SU-DHL-6 (cell line): ENCODE measurements around the gene NCOA3.
"Not testable (repeated sequence)": the region's sequence is repeated elsewhere in the genome, so short reads cannot be mapped to it uniquely, and the experiment has no call there.

ENCODE experiments used
- H2AFZ ChIP-seq: fragments of 200-600 bp; sonication (generic); 2 replicates; pipeline ENCODE4 v1.6.1; 2014; ENCODE audit warnings: low read depth, mild to moderate bottlenecking, moderate library complexity, mixed read lengths, antibody characterized with exemption, low read length; ENCODE audit not compliant: severe bottlenecking
- H3F3A ChIP-seq: fragments of 200-600 bp; shearing (Covaris generic); 2 replicates; pipeline ENCODE4 v1.6.0; 2016; ENCODE audit warnings: antibody characterized with exemption, mild to moderate bottlenecking; ENCODE audit not compliant: insufficient read depth
- H3K27ac ChIP-seq: fragments of 200-600 bp; sonication (generic); 2 replicates; pipeline ENCODE4 v1.5.1; 2016; ENCODE audit warnings: low read depth, mild to moderate bottlenecking, low read length, moderate library complexity, mixed read lengths
- H3K27me3 ChIP-seq: fragments of 200-600 bp; sonication (generic), shearing (Covaris generic); 2 replicates; pipeline ENCODE4 v1.6.0; 2014; ENCODE audit warnings: mild to moderate bottlenecking, low read length
- H3K36me3 ChIP-seq: fragments of 200-600 bp; sonication (generic); 2 replicates; pipeline ENCODE4 v1.6.1; 2014; ENCODE audit warnings: mild to moderate bottlenecking, low read length, mixed read lengths
- H3K4me2 ChIP-seq: fragments of 300-600, 200-600 bp; shearing (Covaris generic), sonication (generic); 2 replicates; pipeline ENCODE4 v1.6.0; 2014; ENCODE audit warnings: low read length, low read depth, mild to moderate bottlenecking; ENCODE audit not compliant: poor library complexity, severe bottlenecking
- H3K4me3 ChIP-seq: fragments of 200-600 bp; sonication (generic); 2 replicates; pipeline ENCODE4 v1.5.1; 2014; ENCODE audit warnings: antibody characterized with exemption, low read length, mild to moderate bottlenecking, mixed read lengths; ENCODE audit not compliant: insufficient read depth, poor library complexity, severe bottlenecking
- H3K79me2 ChIP-seq: fragments of 200-600 bp; sonication (generic); 2 replicates; pipeline ENCODE4 v1.6.1; 2014; ENCODE audit warnings: mild to moderate bottlenecking, low read length, moderate library complexity; ENCODE audit not compliant: insufficient read depth
- H3K9ac ChIP-seq: fragments of 200-600 bp; sonication (generic); 2 replicates; pipeline ENCODE4 v1.7.0; 2014; ENCODE audit warnings: mild to moderate bottlenecking, low read length
- H3K9me2 ChIP-seq: fragments of 200-600 bp; sonication (generic); replicated peaks from 2 replicates; pipeline ENCODE4 v1.6.1; 2014; ENCODE audit warnings: low read length; ENCODE audit not compliant: insufficient read depth
- H3K9me3 ChIP-seq: fragments of 200-600 bp; sonication (generic); 2 replicates; pipeline ENCODE4 v1.6.1; 2014; ENCODE audit warnings: low read length, mixed read lengths; ENCODE audit not compliant: insufficient read depth
- H4K20me1 ChIP-seq: fragments of 200-600 bp; sonication (generic); 2 replicates; pipeline ENCODE4 v1.6.1; 2014; ENCODE audit warnings: low read depth, mild to moderate bottlenecking, antibody characterized with exemption, low read length, moderate library complexity, mixed read lengths
- EZH2phosphoT487 ChIP-seq: fragments of 200-600 bp; sonication (generic), shearing (Covaris generic); conservative IDR thresholded peaks from 2 replicates; pipeline ENCODE4 v1.6.1; 2018; ENCODE audit warnings: mild to moderate bottlenecking, antibody characterized with exemption, low read length, moderate library complexity, mixed read lengths
- TF ChIP-seq, protein P1 (sequence below): fragments of 200-600 bp; sonication (generic); IDR thresholded peaks from one replicate; pipeline ENCODE4 v1.5.1; 2017; ENCODE audit warnings: antibody characterized with exemption, mild to moderate bottlenecking, low read length, moderate library complexity; ENCODE audit not compliant: insufficient read depth, poor library complexity, severe bottlenecking

The NCOA3 gene

GRCh38 chr20:47506850-47507249, 5.2 kb downstream of the NCOA3 start:
- H3K27ac ChIP-seq, result peak overlapping the region; percentile 93
- H3K79me2 ChIP-seq, result peaks cover 100% of the 10 kb centered on the region
- no peaks in the 10 kb centered on the region for H3K9me2 ChIP-seq
- H3K9me3 ChIP-seq, result no peaks in the 10 kb centered on the region
- H3K9ac ChIP-seq, result peak overlapping the region; percentile 57
- peaks cover 16% of the 10 kb centered on the region for H3K36me3 ChIP-seq
- peaks cover 83% of the 10 kb centered on the region for H3F3A ChIP-seq
- no peak overlapping the region for H2AFZ ChIP-seq
- peaks cover 21% of the 10 kb centered on the region for H4K20me1 ChIP-seq
- H3K27me3 ChIP-seq, result no peaks in the 10 kb centered on the region
- H3K4me2 ChIP-seq, result peak overlapping the region; percentile 97
- TF ChIP-seq EZH2phosphoT487, result no peak
- TF ChIP-seq, protein P1, sequence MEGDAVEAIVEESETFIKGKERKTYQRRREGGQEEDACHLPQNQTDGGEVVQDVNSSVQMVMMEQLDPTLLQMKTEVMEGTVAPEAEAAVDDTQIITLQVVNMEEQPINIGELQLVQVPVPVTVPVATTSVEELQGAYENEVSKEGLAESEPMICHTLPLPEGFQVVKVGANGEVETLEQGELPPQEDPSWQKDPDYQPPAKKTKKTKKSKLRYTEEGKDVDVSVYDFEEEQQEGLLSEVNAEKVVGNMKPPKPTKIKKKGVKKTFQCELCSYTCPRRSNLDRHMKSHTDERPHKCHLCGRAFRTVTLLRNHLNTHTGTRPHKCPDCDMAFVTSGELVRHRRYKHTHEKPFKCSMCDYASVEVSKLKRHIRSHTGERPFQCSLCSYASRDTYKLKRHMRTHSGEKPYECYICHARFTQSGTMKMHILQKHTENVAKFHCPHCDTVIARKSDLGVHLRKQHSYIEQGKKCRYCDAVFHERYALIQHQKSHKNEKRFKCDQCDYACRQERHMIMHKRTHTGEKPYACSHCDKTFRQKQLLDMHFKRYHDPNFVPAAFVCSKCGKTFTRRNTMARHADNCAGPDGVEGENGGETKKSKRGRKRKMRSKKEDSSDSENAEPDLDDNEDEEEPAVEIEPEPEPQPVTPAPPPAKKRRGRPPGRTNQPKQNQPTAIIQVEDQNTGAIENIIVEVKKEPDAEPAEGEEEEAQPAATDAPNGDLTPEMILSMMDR, result no peak
- peak overlapping the region; percentile 96 for H3K4me3 ChIP-seq

DNA sequence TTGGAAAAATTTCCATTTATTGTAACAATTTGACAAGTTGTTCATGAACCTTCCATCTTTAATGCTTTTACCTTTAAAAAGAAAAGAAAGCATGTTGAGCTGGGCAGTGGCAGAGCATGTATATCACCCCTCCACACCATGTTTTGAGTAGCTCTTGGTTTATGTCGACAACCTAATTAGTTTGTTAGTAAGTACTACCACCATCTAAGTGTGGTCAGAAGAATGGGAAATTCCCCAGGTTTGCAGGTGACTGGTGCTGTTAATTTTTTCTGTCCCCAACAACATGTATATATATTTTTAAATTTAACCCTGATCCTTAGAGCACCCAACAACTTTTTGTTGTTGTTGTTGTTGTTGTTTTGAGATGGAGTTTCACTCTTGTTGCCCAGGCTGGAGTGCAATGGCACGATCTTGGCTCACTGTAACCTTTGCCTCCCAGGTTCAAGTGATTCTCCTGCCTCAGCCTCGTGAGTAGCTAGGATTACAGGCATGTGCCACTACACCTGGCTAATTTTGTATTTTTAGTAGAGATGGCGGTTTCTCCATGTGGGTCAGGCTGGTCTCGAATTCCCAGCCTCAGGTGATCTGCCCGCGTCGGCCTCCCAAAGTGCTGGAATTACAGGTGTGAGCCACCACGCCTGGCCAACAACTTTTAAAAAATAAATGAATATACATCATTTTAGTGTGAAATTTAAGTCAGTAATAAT, 5.7 kb downstream of the NCOA3 start:
- Histone ChIP-seq H3K27ac (peak overlapping the region; percentile 93), H3K79me2 (peaks cover 100% of the 10 kb centered on the region), H4K20me1 (peaks cover 21% of the 10 kb centered on the region), H3K9ac (peak overlapping the region; percentile 57), H3K4me3 (peak overlapping the region; percentile 96), H3K36me3 (peaks cover 16% of the 10 kb centered on the region), H3K4me2 (peak overlapping the region; percentile 97), H3F3A (peaks cover 82% of the 10 kb centered on the region)
- H3K27me3 ChIP-seq, H2AFZ ChIP-seq, H3K9me2 ChIP-seq, H3K9me3 ChIP-seq: not testable (repeated sequence)

DNA sequence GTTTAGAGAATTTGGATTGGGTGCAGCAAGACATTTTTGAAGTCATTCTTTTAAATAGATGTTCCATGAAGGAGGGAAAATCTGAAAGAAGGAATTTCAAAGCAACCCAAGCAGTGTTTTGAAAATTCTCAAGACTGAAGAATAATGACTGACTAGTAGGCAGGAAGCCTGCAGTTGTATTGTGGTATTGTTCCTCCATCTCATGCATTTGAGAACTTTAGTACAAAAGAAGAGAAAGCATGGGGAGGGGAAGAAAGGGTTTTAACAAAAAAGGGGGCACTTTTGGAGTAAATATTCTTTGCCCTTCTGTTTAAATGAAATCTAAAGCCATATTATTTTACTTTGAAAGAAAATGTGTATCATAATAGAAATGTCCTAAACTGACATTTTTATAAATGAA, 6.6 kb downstream of the NCOA3 start:
- Histone ChIP-seq H3K27me3 (no peaks in the 10 kb centered on the region), H3K36me3 (peaks cover 13% of the 10 kb centered on the region), H3F3A (peaks cover 82% of the 10 kb centered on the region), H3K9me2 (no peaks in the 10 kb centered on the region), H4K20me1 (peaks cover 24% of the 10 kb centered on the region), H3K4me2 (peak overlapping the region; percentile 97), H3K4me3 (peak overlapping the region; percentile 96), H2AFZ (no peak overlapping the region), H3K79me2 (peaks cover 100% of the 10 kb centered on the region), H3K9ac (peak overlapping the region; percentile 57), H3K27ac (peak overlapping the region; percentile 93), H3K9me3 (no peaks in the 10 kb centered on the region)
- no peak for TF ChIP-seq EZH2phosphoT487
- TF ChIP-seq, protein P1, result no peak

GRCh38 chr20:47509104-47509661, 7.5 kb downstream of the NCOA3 start:
- peak overlapping the region; percentile 96 for H3K4me3 ChIP-seq
- H3K9ac ChIP-seq, result peak overlapping the region; percentile 57
- TF ChIP-seq EZH2phosphoT487, result no peak
- TF ChIP-seq, protein P1, result no peak
- H3K36me3 ChIP-seq, result peaks cover 4% of the 10 kb centered on the region
- no peaks in the 10 kb centered on the region for H3K9me2 ChIP-seq
- H3K4me2 ChIP-seq, result peak overlapping the region; percentile 97
- peaks cover 100% of the 10 kb centered on the region for H3K79me2 ChIP-seq
- H3K27ac ChIP-seq, result peak overlapping the region; percentile 93
- peaks cover 18% of the 10 kb centered on the region for H4K20me1 ChIP-seq
- H2AFZ ChIP-seq, result no peak overlapping the region
- no peaks in the 10 kb centered on the region for H3K9me3 ChIP-seq
- H3K27me3 ChIP-seq, result no peaks in the 10 kb centered on the region
- peaks cover 82% of the 10 kb centered on the region for H3F3A ChIP-seq
